Stimulated activated CD4-positive, alpha-beta T cell treated with anti-CD3 and anti-CD28 coated beads, Interleukin-2, amount 100 ng/mL, for 48 hours (primary cell): ENCODE measurements around the gene PPP1R12A.
"Not testable (repeated sequence)": the region's sequence is repeated elsewhere in the genome, so short reads cannot be mapped to it uniquely, and the experiment has no call there.

Source experiments
- DNase-seq, 2 donors: peaks; one replicate each; pipeline ENCODE4 v3.0.0-alpha.2; 2020

The PPP1R12A gene

GRCh38 chr12:79841248-79841877, 93.5 kb downstream of the PPP1R12A start:
- no peak for DNase-seq

GRCh38 chr12:79838359-79838758, 96.5 kb downstream of the PPP1R12A start:
- no peak for DNase-seq

- no peak for DNase-seq
Observed at GRCh38 chr12:79837575-79837974, 97.3 kb downstream of the PPP1R12A start.

GRCh38 chr12:79835377-79835843, 99.5 kb downstream of the PPP1R12A start:
- DNase-seq = no peak

- DNase-seq = no peak
Observed at GRCh38 chr12:79834712-79835376, 100.1 kb downstream of the PPP1R12A start.

GRCh38 chr12:79830440-79830839, 104.5 kb downstream of the PPP1R12A start:
- no peak for DNase-seq

- DNase-seq = no peak
Observed at GRCh38 chr12:79828924-79829323, 106.0 kb downstream of the PPP1R12A start.

GRCh38 chr12:79827484-79827883, 107.4 kb downstream of the PPP1R12A start:
- DNase-seq = no peak

GRCh38 chr12:79826267-79827128, 108.4 kb downstream of the PPP1R12A start:
- DNase-seq = no peak

- DNase-seq = no peak
Observed at GRCh38 chr12:79822475-79822874, 112.4 kb downstream of the PPP1R12A start.

GRCh38 chr12:79818856-79819255, 116.0 kb downstream of the PPP1R12A start:
- no peak for DNase-seq

GRCh38 chr12:79784366-79785065, 150.4 kb downstream of the PPP1R12A start:
- not testable (repeated sequence) for DNase-seq

GRCh38 chr12:79782172-79782900, 152.6 kb downstream of the PPP1R12A start:
- DNase-seq = no peak

- no peak for DNase-seq
Observed at GRCh38 chr12:79778802-79779448, 156.0 kb downstream of the PPP1R12A start.

GRCh38 chr12:79776111-79776510, 158.8 kb downstream of the PPP1R12A start:
- no peak for DNase-seq

GRCh38 chr12:79775355-79776027, 159.4 kb downstream of the PPP1R12A start:
- DNase-seq = no peak

GRCh38 chr12:79773896-79774295, 161.0 kb downstream of the PPP1R12A start:
- DNase-seq = no peak

- no peak for DNase-seq
Observed at GRCh38 chr12:79769860-79770485, 164.9 kb downstream of the PPP1R12A start.

- no peak for DNase-seq
Observed at GRCh38 chr12:79769189-79769859, 165.6 kb downstream of the PPP1R12A start.
